Stimulated activated naive CD8-positive, alpha-beta T cell treated with anti-CD3 and anti-CD28 coated beads, Interleukin-15, amount 100 ng/mL, for 72 hours (primary cell): Measurements from ENCODE around the gene GSTO1.

Source experiments
- ATAC-seq: fragments of 150-1000 bp; cut with Tn5 transposase; 2 replicates; pipeline ENCODE4 v1.10.0; 2021; ENCODE audit warnings: mild to moderate bottlenecking, moderate library complexity
- DNase-seq, 2 donors: peaks; one replicate each; pipeline ENCODE4 v3.0.0; 2021 to 2022
- H3K27ac Mint-ChIP-seq, 2 donors: one replicate each; pipeline ENCODE4 v1.8.0; 2022; ENCODE audit warnings: mild to moderate bottlenecking in 2 of 2, mixed read lengths in 2 of 2, moderate library complexity in 2 of 2
- H3K27me3 Mint-ChIP-seq: one replicate; pipeline ENCODE4 v1.8.0; 2022; ENCODE audit warnings: mixed read lengths
- H3K4me1 Mint-ChIP-seq: one replicate; pipeline ENCODE4 v1.8.0; 2022; ENCODE audit warnings: mild to moderate bottlenecking, mixed read lengths
- H3K4me3 Mint-ChIP-seq, 2 donors: one replicate each; pipeline ENCODE4 v1.8.0; 2022; ENCODE audit warnings: mild to moderate bottlenecking in 2 of 2, mixed read lengths in 2 of 2, moderate library complexity in 1 of 2
- H3K9me3 Mint-ChIP-seq, 2 donors: one replicate each; pipeline ENCODE4 v1.8.0; 2022; ENCODE audit warnings: mixed read lengths in 2 of 2

Gene GSTO1

DNA sequence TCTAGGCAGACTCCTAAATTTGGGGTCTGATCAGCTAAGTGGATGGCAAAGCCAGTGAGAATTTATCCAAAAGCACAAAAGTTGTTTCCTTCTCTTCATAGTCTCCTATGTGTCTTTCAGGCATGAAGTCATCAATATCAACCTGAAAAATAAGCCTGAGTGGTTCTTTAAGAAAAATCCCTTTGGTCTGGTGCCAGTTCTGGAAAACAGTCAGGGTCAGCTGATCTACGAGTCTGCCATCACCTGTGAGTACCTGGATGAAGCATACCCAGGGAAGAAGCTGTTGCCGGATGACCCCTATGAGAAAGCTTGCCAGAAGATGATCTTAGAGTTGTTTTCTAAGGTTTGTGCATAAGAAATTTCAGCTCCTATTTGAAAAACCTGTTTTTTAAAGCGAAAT, 4.8 kb downstream of the GSTO1 start:
- Mint-ChIP-seq H3K9me3 (no peaks in the 10 kb centered on the region), H3K4me1 (peaks cover 76% of the 10 kb centered on the region), H3K27ac (no peak overlapping the region), H3K4me3 (peak overlapping the region in 1 of 2 donors; percentile 68), H3K27me3 (no peaks in the 10 kb centered on the region)
- ATAC-seq, result no peak
- no peak for DNase-seq

GRCh38 chr10:104259999-104260774, 5.5 kb downstream of the GSTO1 start:
- Mint-ChIP-seq H3K27ac (peak overlapping the region; percentile 87 to 93), H3K4me1 (peaks cover 78% of the 10 kb centered on the region), H3K4me3 (peak overlapping the region; percentile 45 to 85), H3K27me3 (no peaks in the 10 kb centered on the region), H3K9me3 (no peaks in the 10 kb centered on the region)
- DNase-seq, result no peak
- peak; percentile 62 for ATAC-seq

GRCh38 chr10:104260775-104261115, 6.1 kb downstream of the GSTO1 start:
- ATAC-seq (peak; percentile 75), DNase-seq (no peak)
- Mint-ChIP-seq H3K4me3 (peak overlapping the region; percentile 45 to 85), H3K9me3 (no peaks in the 10 kb centered on the region), H3K27ac (peak overlapping the region; percentile 87 to 93), H3K4me1 (peaks cover 84% of the 10 kb centered on the region), H3K27me3 (no peaks in the 10 kb centered on the region)

DNA sequence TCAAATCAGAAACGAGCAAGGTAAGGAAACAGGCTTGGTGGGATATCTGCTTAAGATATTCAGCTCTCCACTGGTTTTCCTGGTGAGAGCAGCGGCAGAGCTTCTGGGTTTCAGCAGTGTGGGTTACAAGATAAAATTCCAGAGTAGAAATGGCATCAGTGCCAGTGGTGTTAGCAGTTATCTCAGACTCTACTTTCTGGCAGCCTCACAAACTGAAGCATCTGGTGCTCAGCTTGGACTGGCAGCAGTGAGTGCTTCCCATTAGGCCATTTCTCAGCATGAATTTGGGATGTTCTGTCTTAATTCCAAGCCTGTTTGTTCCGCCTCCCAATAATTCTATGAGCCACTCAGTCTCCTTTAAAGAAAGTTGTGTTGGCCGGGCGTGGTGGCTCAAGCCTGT, 7.4 kb downstream of the GSTO1 start:
- no peaks in the 10 kb centered on the region for H3K9me3 Mint-ChIP-seq
- ATAC-seq, result no peak
- no peak for DNase-seq
- H3K27me3 Mint-ChIP-seq, result no peaks in the 10 kb centered on the region
- H3K27ac Mint-ChIP-seq, result no peak overlapping the region
- H3K4me3 Mint-ChIP-seq, result peak overlapping the region in 1 of 2 donors; percentile 85
- peaks cover 88% of the 10 kb centered on the region for H3K4me1 Mint-ChIP-seq

DNA sequence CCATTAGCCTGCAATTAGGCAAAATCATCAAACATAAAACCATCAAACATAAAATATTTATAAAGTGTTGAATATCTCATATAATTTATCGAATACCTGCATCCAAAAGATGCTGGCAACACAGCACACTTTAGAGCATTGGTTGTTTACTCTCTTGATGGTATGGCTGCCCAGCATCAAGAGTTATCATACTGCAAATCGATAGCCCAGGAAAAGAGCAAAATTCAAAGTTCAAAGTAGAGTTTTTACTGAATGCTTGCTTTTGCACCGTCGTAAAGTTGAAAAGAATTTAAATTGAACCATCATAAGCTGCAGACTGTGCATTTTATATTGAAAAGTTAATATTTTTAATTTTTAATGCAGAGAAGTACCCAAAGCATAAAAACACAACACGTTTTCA, 10.1 kb downstream of the GSTO1 start:
- peak overlapping the region in 1 of 2 donors; percentile 79 for H3K4me3 Mint-ChIP-seq
- no peaks in the 10 kb centered on the region for H3K9me3 Mint-ChIP-seq
- H3K27me3 Mint-ChIP-seq, result no peaks in the 10 kb centered on the region
- no peak for DNase-seq
- H3K27ac Mint-ChIP-seq, result peak overlapping the region in 1 of 2 donors; percentile 68
- ATAC-seq, result no peak
- peaks cover 77% of the 10 kb centered on the region for H3K4me1 Mint-ChIP-seq

DNA sequence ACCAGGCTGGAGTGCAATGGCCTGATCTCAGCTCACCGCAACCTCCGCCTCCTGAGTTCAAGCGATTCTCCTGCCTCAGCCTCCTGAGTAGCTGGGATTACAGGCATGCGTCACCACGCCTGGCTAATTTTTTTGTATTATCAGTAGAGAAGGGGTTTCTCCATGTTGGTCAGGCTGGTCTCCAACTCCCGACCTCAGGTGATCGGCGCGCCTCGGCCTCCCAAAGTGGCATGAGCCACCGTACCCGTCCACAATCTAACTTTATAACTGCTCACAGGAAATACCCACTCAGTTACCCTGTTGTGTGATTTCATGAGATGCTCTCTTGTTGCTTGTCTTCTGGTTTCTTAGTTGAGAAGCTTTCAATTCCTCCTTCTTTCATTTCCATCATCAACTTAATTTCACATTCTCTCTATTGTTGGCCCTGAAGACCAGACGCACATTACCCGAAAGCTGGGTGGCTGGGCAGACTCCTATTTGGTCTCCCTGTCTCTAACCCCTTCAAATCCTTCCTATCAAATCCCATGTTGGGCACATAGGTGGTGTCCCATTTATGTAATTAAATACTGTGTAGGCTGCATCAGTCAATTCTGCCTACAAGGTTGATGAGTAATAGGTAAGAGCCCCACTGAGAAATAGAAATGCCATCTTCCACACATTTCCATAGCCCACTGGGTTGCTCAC, 13.2 kb downstream of the GSTO1 start:
- H3K4me3 Mint-ChIP-seq, result peak overlapping the region; percentile 74 to 81

GRCh38 chr10:104268405-104268712, 13.7 kb downstream of the GSTO1 start:
- no peaks in the 10 kb centered on the region for H3K27me3 Mint-ChIP-seq
- peak; percentile 70 for ATAC-seq
- H3K4me1 Mint-ChIP-seq, result peaks cover 44% of the 10 kb centered on the region
- H3K27ac Mint-ChIP-seq, result peak overlapping the region; percentile 91 to 96
- no peaks in the 10 kb centered on the region for H3K9me3 Mint-ChIP-seq
- H3K4me3 Mint-ChIP-seq, result peak overlapping the region; percentile 74 to 81
- DNase-seq, result no peak

More for the DNA sequence above, 13.2 kb downstream of the GSTO1 start:
- peak; percentile 72 for ATAC-seq
- no peaks in the 10 kb centered on the region for H3K27me3 Mint-ChIP-seq
- no peaks in the 10 kb centered on the region for H3K9me3 Mint-ChIP-seq
- DNase-seq, result peak; percentile 45 to 84
- H3K4me1 Mint-ChIP-seq, result peaks cover 48% of the 10 kb centered on the region
- peak overlapping the region; percentile 91 to 96 for H3K27ac Mint-ChIP-seq

DNA sequence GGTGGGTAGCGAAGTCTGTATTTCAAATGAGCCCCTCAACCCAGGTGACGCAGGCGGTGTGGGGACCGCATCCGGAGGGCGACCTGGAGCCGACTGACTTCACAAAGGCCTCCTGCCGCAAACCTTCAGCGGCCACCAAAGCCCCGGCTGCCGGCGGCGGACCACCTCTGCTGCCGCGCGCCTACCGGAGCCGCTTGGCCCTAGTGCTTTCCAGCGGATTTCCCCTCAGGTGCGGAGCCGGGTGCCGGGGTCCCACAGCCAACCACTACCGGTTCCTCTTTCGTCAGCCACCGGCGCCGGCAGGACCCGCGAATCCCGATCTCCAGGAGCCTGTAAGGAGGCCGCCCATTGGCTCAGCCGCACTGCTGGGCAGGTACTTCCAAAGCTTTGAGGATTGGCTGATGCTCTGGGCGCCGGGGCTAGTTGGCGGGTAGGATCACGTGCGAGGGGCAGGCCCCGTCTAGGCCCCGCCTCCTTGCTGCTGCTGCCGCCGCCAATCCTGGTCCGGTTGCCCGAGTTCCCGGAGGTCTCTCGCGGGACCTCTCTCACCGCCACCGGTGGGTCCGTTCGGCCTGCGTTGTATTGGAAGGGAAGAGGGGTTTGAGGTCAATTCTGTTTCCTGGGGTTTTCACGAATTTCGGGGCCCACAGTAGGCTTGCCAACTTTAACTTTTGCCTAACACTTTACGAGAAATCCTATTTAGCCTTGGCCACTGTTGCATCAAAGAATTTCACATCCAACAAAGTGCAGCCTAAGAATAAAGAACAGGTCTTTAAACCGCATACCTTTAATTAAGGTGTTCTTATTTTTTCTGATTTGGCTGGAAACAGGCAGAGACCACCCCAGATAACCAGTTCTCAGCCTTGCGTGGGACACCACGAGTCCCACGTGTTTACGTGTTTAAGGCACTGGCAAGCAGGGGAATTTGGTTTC, 14.3 kb downstream of the GSTO1 start, which contains the start of gene GSTO2:
Gene GSTO2 (plus strand): TSS at position 472 of the 933 bp plus-strand sequence. CDS start 5,732 bp downstream, outside the sequence.
- H3K4me1 Mint-ChIP-seq, result peaks cover 40% of the 10 kb centered on the region
- peak; percentile 97 to 100 for DNase-seq
- no peaks in the 10 kb centered on the region for H3K27me3 Mint-ChIP-seq
- H3K4me3 Mint-ChIP-seq, result peak within 1 kb of the TSS; percentile 74 to 81
- no peaks in the 10 kb centered on the region for H3K9me3 Mint-ChIP-seq
- peak; percentile 78 for ATAC-seq
- H3K27ac Mint-ChIP-seq, result peak within 1 kb of the TSS; percentile 91 to 96

DNA sequence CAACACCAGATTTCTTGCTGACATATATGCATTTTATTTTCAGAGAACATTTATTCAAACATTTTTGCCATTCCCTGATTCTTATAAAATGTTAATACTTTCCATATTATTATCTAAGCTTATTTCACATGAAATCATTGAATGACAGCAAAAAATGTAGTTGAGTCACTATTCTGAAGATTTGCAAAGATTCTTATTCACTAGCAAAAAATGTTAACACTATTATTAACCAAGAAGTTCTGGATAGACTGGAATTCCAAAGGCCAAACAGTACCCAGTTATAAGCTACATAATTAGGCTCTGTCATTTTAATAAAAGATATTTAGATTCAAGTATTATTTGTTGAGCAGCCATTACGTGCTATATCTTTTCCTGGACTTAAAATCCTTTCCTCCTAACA, 18.6 kb downstream of the GSTO1 start:
- peaks cover 11% of the 10 kb centered on the region for H3K4me1 Mint-ChIP-seq
- DNase-seq (no peak), ATAC-seq (no peak)
- H3K4me3 Mint-ChIP-seq, result no peak overlapping the region
- no peaks in the 10 kb centered on the region for H3K9me3 Mint-ChIP-seq
- H3K27ac Mint-ChIP-seq, result no peak overlapping the region
- H3K27me3 Mint-ChIP-seq, result peaks cover 22% of the 10 kb centered on the region

GRCh38 chr10:104273899-104274575, 19.3 kb downstream of the GSTO1 start:
- peaks cover 22% of the 10 kb centered on the region for H3K27me3 Mint-ChIP-seq
- H3K4me1 Mint-ChIP-seq, result peaks cover 11% of the 10 kb centered on the region
- DNase-seq (no peak), ATAC-seq (peak; percentile 24)
- H3K27ac Mint-ChIP-seq, result peak overlapping the region in 1 of 2 donors; percentile 88
- peak overlapping the region; percentile 66 to 80 for H3K4me3 Mint-ChIP-seq
- H3K9me3 Mint-ChIP-seq, result no peaks in the 10 kb centered on the region

DNA sequence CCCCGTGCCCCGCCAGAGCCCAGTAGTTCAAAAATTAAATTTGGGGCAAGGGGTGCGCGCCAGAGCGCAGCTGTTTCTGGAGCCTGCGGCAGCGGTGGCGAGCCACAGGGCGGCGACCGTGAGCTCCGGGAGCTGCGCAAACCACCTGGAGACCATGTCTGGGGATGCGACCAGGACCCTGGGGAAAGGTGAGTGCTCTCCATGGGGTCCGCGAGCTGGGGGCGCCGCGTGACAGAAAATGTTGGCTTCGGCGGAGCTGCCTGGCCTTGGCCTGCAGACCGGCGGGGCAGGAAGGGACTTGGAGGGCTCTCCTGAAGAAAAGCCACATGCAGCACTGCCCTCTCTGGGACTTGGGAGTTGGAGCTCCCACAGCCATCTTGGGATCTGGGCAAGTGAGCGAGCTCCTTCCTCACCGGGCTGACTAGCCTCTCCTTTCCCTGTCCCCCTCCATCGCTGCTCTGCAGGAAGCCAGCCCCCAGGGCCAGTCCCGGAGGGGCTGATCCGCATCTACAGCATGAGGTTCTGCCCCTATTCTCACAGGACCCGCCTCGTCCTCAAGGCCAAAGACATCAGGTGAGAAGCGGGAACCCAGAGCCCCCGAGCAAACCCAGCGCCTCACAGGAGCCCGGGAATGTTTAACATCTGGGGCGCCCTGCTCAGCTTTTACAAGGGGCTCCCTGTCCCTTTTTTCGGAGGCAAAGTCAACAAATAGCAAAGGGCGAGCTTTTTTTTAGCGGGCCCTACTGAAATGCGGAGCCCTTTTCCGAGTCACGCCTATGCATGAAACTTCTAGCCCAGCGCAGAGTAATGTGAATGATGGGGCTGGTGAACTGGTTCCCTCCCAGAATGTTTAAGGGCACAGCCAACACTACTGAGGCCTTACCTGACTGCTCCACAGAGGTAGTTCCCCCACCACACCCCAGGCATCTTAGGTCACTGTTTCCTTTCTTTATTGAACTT, 20.4 kb downstream of the GSTO1 start:
- Mint-ChIP-seq H3K4me1 (peaks cover 11% of the 10 kb centered on the region), H3K4me3 (peak overlapping the region; percentile 66 to 80), H3K9me3 (no peaks in the 10 kb centered on the region), H3K27ac (peak overlapping the region; percentile 73 to 88), H3K27me3 (peaks cover 22% of the 10 kb centered on the region)
- ATAC-seq (peak; percentile 88), DNase-seq (peak; percentile 57 to 61)

GRCh38 chr10:104276192-104276591, 21.5 kb downstream of the GSTO1 start:
- no peak overlapping the region for H3K27ac Mint-ChIP-seq
- H3K4me3 Mint-ChIP-seq, result no peak overlapping the region
- no peak for ATAC-seq

DNA sequence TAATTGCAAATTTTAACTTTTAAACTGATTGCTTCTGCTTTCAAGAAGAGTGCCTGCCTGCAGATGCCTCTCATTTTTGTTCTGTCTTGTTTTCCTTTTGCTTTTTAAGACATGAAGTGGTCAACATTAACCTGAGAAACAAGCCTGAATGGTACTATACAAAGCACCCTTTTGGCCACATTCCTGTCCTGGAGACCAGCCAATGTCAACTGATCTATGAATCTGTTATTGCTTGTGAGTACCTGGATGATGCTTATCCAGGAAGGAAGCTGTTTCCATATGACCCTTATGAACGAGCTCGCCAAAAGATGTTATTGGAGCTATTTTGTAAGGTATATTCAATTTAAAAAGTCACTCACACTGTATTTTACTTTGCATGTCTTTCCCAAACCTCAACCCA, 23.1 kb downstream of the GSTO1 start:
- Mint-ChIP-seq H3K27ac (no peak overlapping the region), H3K4me3 (no peak overlapping the region), H3K4me1 (peaks cover 11% of the 10 kb centered on the region), H3K9me3 (no peaks in the 10 kb centered on the region), H3K27me3 (peaks cover 22% of the 10 kb centered on the region)
- DNase-seq (no peak), ATAC-seq (no peak)

More at GRCh38 chr10:104276192-104276591, 21.5 kb downstream of the GSTO1 start:
- Mint-ChIP-seq H3K9me3 (no peaks in the 10 kb centered on the region), H3K4me1 (peaks cover 11% of the 10 kb centered on the region), H3K27me3 (peaks cover 22% of the 10 kb centered on the region)
- no peak for DNase-seq
